ENCODE measurements around the gene EEIG1.

GRCh38 chr9:127977884-127978647, 2.7 kb downstream of the EEIG1 start:
- TF ChIP-seq, protein P1, sequence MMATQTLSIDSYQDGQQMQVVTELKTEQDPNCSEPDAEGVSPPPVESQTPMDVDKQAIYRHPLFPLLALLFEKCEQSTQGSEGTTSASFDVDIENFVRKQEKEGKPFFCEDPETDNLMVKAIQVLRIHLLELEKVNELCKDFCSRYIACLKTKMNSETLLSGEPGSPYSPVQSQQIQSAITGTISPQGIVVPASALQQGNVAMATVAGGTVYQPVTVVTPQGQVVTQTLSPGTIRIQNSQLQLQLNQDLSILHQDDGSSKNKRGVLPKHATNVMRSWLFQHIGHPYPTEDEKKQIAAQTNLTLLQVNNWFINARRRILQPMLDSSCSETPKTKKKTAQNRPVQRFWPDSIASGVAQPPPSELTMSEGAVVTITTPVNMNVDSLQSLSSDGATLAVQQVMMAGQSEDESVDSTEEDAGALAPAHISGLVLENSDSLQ (IDR thresholded peaks at IDR 0.05): no peak
- TF ChIP-seq BHLHE40 (IDR thresholded peaks at IDR 0.05; ENCODE audit: borderline replicate concordance): no peak
- TF ChIP-seq SP1 (IDR thresholded peaks at IDR 0.05): no peak
- TF ChIP-seq ARNT (IDR thresholded peaks at IDR 0.05): no peak
- no peak for TF ChIP-seq FOXM1 (IDR thresholded peaks at IDR 0.05; ENCODE audit: borderline replicate concordance)
